GM21717 (cell line): Measurements from ENCODE around the gene RAD51B.

ENCODE experiments used
- ATAC-seq: cut with Tn5 transposase; IDR thresholded peaks from one replicate; pipeline ENCODE4 v1.9.1; 2021; ENCODE audit warnings: mild to moderate bottlenecking, moderate library complexity; ENCODE audit not compliant: unreplicated experiment

RAD51B gene

DNA sequence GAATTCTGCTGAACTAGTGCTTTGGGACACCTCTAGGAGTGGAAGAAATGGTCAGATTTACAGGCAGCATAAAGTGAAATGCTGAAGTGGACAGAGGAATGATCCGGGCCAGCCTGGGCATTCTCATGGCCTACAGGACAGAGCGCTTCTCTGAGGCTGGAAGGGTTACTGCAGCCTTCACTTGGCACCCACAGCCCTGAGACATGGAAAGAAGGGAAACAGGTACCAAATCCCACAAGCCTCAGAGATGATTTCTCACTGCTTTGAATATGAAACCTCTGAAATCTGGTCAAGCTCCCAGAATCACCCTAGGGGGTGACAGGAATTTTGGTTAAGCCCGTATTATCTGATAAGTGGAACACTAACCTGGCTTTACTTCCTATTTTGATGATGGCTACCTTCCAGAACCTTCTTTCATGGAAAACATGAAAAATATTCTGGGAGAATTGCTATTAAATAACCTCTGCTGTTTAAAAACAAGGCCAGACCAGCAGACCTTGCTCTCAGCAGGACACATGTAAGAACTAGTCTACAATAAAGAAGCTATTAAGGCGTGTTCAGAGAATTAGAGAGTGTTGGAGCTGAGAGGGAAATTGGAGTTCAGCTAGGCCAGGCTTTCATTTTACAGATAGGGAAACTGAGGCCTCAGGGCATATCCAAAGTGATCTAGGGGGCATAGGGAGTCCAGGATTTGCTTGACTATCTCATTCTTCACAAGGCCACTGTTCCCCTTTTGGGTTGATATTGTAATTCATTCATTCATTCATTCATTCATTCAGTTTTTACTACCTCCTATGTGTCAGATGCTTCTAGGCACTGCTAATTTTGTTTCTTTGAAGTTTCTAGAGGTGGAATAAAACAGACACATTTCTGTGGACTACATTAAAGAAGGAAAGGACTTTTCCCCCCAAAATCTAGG lies 691.8 kb downstream of the RAD51B start:
- no peak for ATAC-seq

DNA sequence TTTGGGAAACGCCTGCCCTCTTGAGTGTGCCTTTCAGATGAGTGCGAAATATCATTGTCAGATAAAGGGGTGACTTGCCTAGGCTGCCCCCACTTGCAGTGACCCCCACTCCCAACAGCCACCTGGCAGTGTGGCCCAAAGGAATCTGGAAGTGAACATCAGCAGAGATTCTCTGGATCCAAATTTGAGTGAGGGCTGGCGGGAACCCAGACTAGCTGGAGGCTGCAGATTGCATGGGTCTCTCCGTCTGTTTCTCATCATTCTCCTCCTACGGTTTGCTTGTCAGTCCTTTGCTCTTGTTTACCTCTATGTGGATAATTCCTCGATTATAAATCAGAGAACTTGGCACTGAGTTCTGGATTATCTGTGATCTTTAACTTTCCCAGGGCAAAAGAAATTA lies 692.5 kb downstream of the RAD51B start:
- ATAC-seq, result no peak

DNA sequence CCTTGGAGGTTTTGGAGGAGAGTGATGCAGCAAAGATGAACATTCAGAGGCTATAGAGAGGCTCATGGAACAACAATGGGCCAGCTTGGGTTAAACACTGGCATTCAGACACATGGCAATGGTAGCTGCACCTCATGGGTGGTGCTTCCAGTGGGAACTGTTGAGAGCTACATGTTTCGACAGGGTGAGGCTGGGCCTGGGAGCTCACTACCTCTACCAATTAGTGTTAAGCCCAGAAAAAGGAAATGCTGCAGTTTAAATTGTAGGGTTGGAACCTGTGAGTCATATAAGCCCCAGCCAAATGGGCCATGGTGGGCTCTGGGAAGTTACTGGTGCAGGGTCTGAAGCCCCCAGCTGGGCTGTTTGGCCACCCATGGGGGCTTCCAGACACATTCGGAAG lies 693.6 kb downstream of the RAD51B start:
- no peak for ATAC-seq

DNA sequence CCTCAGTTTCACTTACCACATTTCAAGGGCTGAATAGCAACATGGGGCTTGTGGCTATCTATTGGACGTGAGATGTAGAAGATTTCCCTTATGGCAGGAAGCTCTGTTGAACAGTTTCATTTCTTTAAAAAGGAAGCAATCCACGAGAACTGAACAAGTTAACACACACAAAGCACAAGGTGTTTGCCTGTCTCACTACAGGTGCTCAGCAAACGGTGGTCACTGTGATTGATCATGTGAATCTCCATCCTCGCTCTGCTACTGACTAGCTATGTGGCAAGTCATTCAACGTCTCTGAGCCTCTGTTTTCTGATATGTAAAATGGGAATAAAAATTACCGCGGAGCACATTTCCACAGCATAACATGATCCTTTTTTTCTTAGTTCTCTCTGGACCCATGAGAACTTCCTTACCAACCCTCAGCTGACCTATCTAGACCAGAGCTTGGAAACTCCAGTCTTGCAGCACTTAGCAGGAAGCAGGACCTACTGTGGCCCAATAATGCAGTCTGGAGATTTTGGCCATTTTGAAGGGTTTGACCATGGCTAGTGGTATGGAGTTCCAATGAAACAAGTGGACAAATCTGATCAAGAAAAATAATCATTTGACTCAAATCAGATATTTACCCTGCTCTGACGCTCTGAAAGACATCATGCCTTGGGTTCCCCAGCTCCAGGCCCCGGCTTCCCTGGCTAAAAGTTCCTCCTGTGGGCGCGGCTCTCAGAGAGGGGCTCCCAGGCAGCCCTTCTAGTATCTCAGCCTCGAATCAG lies 694.4 kb downstream of the RAD51B start:
- peak; percentile 57 for ATAC-seq

DNA sequence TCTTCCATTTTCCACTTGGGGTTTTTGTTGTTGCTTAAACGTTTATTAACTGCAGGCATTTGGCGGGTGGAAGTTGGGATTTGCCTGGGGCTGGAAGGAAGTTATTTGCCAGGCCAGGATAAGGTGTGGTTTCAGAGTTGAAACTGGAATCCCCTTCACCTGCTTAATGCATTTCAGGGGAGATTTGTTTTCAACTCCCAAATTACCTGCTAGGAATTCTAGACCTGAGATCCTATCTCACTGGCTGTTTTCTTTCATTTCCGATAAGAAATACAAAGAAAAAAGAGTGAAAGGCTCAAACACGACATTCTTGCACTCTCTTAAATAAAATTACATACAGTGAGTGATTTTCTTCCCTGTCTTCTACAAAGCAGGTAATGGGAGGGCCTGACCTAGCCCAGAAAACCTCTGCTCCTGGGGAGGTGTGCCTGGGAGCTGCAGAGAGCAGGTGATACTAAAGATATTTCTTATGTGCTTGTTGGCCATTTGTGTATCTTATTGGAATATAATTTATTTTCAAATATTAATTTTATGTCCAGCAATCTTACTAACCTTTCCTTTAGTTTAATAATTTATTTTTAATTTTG lies 695.1 kb downstream of the RAD51B start:
- no peak for ATAC-seq

DNA sequence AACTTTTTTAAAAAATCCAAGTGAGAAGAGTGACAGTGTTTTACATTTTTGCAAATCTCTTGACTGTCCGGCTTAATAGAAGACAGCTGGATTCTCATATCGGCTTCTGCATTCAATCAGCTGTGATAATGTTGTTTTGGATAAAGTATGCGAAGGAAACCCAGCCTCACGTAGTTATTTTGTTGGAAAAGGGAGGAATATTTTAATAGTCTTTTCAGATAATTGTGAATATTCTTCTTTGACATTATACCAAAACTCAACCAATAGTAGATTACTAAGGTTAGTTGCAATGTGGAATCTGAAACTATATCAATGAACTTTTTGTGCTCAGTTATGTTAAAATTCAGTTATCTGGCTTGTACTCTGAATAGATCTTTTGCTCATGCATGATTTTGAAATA lies 696.8 kb downstream of the RAD51B start:
- ATAC-seq, result no peak

DNA sequence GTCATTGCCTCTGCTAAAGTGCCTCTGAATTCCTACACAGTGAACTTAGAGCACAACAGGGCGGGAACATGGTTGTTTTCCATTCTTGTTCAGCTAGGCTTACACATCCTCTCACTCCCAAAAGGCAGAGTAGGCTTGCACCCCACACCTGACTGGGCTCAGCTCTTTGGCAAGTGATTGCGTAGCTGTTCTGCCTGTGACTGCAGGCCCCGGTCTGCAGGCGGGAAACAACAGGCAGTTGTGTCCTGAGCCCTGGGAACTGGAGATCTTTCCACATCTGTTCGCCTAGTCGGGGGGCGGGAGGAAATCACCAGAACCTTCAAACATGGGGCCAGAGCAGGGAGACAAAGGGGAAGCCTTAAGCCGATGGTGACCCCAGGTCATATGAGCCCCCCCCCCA lies 698.6 kb downstream of the RAD51B start:
- ATAC-seq, result no peak

DNA sequence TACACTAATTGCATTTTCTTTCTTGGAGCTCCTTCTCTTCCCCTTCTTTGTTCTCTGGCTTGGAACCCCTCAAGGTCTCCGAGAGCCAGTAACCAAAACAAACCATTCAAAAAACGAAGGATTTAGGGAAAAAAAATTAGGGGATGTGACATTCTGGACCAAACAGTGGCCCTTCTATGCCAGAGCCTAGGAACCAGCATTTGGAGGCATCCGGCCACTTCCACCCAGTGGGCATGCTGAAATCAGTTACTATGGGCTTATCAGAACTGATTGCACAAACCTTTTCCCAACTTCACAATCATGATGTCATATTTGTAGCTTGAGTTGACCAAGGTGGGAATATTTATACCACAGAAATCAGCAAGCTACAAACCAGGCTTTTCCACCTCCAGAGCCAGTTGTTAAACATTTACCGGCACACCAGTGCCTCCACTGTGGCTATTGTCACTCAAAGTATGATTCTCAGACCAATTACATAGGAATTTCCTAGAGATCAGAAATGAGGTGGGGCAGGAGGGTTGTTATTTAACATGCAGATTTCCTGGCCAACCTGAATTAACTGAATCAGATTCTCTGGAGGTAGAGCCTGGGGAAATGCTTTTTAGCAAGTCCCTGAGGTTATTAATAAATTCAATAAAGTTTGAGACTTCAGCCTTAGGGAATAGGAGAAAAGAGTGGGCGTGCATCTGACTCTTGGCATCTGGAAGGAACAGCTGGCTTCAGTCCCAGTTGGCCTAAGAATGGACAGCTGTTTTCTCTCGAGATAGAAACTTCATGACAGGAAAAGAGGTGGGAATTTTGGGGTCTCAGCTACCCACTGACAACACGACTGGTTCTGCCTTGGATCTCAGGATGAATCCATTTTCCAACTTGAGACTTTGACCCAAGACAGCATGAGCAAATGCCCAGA lies 699.4 kb downstream of the RAD51B start:
- ATAC-seq, result no peak

DNA sequence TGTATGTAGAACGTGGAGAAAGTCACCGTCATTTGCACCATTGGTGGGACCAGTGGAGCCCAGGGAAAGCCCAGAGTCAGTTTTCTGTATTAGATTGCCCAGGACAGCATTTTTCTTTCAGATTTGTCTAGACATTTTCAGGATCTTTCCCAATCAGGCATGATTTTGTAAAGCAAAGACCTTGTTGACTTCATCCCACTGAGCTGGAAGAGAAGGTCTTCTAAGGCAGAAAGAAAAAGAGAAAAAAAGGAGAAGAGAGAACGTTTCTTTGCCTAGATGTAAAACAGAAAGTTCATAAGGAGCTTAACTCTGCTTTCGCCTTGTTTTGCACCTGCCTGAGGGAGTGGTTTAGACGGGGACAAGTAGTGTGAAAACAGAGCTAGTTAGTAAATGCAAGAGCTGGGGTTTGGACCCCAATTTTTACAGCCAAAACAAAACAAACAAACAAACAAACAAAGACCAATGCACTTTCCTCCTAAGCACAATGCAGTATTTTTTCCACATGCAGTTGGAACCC lies 700.1 kb downstream of the RAD51B start:
- peak; percentile 61 for ATAC-seq

DNA sequence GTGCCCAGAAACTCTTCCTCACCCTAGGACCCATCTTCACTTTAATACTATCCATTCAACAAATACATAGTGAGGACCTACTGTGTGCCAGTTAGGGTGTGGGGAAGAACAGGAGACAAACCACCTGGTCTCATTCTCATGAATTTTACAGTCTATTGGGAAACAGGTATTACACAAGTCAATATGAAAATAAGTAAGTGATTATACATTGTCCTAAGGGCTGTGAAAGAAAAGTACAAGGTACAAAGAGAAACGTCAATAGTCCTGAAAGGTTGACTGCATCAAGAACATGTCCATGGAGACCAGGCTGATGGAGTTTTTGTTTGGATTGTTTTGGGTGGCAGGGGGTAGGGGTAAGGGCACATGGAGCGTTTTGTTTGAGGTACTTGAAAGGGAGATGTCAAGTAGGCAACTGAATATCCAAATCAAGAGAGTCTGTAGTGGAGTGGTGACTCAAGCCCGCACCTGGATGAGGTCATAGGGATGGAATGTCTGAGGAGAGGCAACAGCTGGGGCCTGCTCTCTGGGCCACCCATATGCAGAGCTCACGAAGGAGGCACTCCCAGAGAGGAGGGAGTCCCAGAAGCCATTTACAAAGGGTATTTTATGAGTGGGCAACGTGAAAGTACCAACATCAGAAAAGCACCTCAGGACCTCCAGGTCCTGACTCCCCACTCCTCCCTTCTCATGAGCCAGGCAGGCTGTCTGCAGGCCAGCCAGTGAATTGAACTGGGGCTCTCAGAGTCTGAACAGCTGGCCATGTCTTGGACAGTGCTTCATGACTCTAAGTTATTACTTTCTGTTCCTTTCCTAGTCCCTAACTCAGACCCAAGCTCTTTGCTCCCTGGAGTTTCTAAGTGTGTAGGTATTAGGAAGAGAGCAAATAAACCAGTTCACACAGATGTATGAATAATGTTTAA lies 701.3 kb downstream of the RAD51B start:
- no peak for ATAC-seq

DNA sequence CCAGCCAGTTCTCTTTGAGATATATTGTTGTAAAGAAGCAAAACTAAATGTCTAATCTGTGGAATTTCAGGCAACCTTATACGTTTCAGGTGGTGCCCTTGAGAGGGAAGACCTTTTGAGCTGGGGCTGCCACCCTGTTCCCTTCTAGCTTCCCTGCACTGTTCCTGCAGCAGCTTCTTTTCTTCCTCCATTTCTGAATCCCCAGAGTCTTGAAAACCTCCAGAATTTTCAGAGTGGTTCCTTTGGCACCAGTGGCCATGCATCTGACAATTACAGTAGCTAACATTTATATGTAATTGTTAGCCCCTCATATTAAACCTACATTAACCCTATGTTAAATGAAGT lies 702.0 kb downstream of the RAD51B start:
- ATAC-seq, result no peak

DNA sequence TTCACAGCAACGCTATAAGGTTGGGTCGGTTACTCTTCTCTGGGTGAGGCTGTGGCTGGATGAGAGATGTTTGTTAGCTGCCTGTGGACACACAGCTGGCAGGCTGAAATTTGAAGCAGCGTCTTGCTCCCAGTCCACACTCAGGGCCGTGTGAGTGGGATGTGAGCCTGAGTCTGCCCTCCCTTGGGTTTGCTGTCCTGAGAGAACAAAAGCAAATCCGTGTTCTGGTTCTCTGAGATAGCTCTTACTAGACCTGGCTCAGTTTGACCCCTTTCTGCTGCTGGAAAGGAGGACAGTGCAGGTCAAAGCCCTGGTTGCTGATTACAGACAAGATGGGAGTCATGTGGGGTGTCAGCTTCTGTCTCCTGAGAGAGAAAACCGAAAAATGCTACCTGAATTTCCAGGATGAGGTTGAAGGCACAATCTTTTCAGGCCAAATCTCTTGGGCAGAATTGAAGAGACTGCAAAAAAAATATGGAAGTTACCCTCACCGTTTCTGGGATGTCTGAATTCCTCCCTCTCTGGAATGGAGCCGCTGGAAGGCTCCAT lies 702.5 kb downstream of the RAD51B start:
- ATAC-seq, result no peak

DNA sequence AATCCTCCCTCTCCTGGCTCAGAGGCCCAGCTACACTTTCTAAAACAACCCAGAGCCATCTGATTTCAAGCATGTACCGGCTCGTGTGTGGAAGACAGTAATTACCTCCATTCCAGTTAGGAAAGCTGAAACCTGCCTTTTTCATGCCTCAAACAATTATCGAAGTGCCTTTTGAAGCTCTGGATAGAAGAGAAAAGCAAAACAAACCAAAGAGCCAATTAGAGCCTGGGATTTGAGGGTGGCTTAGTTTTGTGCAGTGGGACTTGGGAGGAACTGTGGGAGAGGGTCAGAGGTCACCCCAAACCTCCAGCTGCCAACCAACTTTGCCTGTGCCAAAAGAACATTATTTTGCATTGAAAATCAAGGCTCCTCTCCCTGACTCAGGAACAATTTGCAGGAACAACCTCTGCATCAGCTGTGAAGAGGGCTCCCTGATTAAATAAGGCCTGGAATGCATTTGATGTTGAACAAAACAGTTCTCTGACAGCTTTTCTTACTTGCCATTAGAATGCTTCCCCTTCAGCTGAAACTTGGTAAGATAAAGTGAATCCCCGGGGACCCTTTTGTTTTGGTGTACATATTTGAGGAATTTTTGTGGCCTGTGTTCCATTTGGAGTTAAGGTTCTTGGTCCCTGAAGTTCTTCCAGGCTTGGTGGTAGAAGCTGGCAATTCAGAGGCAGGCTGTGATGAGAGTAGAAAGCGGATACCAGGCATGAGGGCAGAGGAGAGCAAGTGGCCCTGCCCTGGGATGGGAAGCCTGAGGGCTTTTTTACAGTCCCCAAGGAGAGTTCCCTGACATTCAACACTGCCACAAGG lies 703.1 kb downstream of the RAD51B start:
- ATAC-seq, result no peak

DNA sequence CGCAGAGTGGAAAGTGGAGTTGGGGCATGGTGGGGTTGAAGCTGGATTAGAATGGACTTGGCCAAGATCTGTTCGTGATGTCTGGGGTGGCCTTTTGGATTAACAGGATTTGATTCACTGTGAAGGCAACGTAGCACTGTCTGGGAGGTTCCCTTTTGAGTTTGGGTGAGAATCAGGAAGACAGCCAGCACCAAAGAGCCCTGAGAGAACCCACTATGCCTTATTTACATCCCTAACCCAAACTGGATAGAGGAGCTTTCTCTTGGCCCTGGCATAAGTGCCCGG lies 703.7 kb downstream of the RAD51B start:
- no peak for ATAC-seq

DNA sequence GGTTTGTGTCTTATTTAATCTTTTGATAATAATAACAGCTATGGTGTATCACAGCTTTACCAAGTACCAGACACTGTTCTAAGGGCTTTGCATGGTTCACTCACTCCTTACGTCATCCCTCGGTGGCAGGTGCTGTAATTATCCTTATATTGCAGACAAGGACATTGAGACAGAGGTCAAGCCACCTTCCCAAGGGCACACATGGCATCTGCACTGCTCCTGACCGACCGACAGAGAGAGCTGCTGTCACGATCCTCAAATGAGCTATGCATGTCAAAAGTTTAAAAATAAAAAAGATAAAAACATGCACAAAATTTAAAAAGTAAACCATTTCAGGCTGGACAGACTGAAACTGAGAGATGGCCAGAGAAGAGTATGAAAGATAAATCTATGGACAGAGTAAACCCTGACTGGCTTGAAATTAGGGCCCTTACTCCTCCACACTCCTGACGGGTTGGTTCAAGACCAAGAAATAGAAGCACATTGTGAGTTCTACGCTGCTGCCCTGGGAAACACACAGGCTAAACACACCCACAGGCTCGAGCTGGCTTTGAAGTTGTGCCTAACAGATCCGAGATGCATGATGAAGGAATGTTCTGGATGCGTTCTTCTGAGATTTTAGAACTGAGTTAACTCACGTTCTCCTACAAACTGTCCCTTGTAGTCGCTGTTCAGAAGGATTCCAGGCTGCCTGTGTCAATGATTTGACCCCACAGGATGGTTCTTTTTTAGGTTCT lies 704.6 kb downstream of the RAD51B start:
- no peak for ATAC-seq

DNA sequence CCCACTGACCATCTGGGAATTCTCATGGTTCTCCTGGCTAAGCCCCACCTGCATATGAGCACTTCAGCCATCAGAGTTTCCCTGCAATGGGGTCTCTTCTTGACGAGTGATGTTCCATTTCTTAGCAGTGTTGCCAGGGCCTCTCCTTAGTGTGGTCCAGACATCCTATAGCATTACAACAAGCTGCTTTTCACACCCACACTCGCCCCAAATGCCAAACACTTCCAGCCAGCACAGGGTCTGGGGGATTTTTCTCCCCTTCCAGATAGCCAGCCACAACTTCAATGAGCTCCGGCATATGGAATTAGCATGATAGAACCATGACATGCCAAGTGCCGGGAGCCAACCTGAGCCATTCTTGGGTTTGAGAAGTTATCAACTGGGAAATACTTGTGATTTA lies 705.9 kb downstream of the RAD51B start:
- no peak for ATAC-seq

DNA sequence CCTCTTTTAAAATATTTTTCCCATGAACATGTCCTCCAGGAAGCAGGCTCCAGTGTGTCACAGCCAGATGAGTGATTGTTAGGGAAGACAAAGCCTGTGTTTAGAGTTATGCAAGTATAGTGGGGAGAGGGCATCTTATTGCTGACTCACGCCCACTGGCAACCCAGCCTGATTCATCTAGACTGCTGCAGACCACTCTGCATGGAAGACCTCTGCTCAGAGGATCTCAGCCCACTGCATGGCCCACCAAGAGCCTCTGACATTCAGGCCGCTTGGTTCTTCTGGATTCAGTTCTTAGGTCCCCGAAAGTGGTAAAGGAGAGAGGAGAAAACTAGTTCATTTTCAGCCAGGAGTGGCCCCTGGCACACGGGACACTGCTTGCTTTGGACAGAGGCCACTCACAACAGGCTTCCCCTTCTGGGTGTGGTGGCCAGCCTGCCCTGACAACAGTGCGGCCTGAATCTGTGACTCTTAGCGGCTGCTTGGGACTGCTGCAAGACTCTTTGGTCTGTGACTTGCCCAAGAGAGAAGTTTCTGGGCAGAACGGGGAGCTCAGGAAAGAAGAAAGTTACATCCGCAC lies 707.0 kb downstream of the RAD51B start:
- ATAC-seq, result no peak
